CD4-positive, alpha-beta T cell treated with Interleukin-6 at 100 ng/mL for 8 hours (primary cell): Measurements from ENCODE around the gene GPC6.

ENCODE experiments used
- DNase-seq: peaks from one replicate; pipeline ENCODE4 v3.0.0-alpha.2; 2020; ENCODE audit warnings: mixed read lengths, low spot score

Gene GPC6

DNA sequence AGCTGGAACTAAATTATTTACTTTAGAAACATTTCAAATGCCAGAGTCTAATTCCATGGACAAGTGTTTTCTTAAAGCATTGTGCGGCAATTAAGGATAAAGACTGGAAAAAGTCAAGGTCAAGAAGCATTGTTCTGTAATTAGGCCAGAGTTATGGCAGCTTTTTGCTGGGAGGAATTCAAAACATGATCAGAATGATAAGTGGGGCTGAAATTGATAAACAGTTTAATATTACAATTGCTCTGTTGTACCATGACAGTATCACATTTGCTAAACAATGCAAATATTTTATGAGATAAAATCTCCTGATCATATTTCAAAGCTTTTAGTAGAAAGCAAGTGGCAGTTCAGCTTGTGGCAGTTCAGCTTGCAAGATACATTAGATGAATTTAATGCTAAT is 513.7 kb downstream of the GPC6 start:
- no peak for DNase-seq

DNA sequence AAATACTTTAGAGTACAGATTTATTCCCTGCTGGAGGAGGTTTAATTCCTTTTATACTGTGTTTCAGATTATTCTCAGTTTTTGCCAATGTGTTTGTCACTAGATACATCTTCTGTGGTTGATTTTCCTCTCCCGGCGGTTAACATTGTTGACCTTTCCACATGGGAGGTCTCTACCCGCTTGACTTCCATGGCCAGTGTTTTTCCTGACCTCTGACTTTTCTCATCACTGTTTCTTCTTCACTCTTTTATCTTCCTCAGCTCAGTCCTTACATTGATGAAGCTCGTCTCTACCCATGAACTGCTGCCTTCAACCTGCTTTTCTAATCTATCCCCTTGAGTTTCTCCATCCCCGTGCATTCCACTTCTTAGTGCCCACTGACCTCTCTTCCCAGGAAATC is 517.4 kb downstream of the GPC6 start:
- DNase-seq: no peak

DNA sequence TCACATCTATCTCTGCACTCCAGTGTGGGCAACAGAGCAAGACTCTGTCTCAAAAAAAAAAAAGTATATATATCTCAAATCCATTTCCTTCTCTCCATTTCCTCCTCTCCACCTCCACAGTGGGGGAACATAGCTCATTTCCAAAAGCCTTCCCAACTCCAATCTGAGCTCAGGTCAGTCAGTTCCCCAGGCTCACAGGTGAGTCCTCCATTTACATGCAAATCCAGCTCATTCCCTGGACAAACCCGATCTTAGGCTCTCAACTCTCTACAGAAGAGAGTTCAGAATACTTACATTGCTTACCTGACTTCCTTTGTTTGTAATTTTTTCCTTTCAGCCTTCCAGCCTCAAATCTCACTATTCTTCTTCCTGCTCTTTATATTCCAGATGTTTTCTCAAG is 518.3 kb downstream of the GPC6 start:
- no peak for DNase-seq

DNA sequence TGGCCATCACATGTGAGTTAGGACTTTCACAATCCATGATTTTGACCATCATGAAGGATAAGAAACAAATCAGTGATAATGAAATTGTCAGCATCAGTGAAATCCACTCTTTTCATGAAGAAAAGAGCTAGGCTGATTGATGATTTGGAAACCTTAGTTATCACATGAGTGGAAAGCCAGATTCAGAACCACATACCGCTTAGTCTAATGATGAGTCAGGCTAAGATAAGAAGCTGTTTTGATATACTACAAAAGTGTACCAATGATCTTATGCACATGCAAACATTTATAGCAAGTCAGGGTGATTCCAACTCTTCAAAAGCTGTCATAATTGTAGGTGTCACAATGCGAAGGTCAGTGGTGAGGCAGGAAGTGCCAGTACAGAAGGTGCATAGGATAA is 519.3 kb downstream of the GPC6 start:
- no peak for DNase-seq

DNA sequence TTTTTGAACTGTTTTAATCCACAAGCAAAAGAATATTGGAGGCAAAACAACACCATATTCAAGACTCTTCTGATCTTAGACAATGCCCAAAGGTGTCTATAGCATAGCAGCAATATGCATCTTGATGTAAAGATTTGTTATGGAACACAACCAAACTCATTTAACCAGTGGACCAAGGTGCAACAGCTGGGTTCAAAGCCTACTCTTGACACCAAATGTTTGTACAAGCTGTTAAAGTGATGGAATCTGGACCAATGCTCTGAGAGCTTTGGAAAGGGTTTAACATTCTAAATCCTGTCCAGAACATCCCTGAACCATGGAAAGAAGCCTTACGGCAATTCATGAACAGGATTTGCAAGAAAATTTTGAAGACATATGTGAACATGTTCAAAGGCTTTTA is 520.0 kb downstream of the GPC6 start:
- DNase-seq: no peak

DNA sequence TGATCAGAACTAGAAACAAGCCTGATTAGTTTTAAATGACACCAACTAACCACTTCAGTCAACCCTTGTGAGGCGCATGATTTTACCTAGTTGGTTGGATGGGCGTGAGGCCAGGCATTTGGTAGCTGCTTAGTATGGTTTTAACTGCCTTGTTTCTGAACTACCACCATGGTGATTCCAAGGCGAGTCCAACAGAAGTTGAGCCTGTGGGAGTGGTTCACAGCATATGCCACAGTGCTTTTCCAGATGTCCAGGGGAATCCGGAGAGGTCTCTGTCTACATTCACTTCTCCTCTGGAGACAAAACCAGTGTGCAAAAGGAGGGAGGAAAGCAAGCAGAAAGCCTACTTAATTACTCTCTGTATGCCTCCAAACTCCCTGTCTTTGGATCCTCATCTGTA is 524.1 kb downstream of the GPC6 start:
- no peak for DNase-seq

DNA sequence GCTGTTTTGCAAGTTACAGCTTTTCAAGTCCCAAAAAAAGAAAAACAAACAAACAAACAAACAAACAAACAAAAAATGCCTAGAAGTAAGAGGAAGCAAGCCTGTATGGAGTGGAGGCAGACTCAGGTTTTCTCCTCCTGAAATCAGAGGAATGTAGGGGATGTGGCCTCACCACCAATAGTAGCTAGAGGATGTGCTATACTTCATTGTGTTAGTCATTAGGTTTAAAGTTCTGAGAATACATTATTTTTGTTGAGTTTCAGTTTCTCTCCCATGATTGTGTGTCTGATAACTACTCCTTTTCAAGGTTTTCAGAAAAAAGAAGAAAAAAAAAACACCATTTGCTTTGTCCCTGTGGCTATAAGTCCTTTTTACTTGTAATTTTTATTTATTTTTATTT is 524.5 kb downstream of the GPC6 start:
- no peak for DNase-seq

DNA sequence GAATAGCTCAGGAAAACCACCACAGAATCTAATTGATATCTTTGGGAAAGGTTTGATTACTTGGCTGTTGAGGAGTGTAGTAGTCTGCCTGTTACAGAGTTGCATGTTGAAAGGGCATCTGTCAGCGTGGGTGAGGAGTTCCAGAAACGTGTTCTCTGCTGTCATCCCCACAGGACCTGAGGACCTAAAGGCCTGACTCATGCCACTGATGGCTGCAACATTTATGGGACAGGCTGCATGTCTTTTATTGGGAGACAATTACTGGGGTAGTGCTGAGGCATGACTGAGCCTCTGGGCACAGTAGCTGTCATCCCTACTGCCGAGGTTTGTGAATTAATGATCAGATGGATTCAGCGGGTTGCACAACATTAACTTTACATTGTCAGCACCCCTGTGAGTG is 525.9 kb downstream of the GPC6 start:
- no peak for DNase-seq

DNA sequence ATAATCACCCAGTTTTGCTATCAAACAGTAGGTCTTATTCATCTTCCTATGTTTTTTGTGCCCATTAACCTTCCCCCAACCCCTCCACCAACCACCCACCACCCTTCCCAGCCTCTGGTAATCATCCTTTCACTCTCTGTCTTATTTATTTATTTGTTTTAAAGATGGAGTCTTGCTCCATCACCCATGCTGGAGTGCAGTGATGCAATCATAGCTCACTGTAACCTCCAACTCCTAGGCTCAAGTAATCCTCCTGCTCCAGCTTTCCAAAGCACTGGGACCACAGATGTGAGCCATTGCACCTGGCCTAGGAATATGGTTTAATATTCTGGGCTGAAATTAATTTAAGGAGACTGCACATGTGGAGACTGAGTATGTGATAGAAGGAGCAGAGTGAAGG is 527.0 kb downstream of the GPC6 start:
- no peak for DNase-seq

DNA sequence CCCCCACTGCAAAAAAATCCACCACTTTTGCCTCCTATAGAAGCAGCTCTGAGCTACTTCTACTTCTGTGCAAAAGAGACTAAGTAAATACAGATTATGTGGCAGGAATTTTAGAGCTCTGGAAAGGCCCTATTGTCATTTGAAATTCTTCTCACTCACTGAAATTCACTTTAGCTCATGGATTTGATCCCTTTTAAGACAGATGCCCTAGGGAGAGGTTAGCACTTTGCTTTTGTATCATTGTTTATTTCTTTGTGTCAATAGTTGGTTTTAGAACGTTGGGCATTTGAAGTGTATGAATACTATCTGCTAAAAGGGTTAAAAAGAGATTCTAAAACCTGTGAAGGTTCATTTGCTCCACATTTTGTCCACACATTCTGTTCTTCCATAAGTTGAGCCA is 528.7 kb downstream of the GPC6 start:
- no peak for DNase-seq

DNA sequence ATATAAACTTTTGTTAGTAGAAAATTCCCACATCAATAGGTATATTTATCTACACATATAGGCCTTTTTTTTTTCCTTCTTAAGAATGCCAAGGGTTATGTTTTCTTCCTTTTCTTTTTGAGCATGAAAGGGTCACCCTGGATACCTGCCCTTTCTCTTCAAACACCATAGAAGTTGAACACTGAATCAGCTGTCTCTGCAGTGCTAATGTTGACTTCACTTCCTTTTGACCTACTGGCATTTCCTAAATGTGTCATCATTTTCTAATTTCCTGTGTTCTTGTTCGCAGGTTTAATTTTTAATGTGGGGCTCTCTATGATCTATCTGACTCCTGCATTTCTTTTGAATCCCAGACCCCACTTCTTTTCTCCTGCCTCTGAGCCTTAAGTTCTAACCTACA is 532.0 kb downstream of the GPC6 start:
- no peak for DNase-seq

DNA sequence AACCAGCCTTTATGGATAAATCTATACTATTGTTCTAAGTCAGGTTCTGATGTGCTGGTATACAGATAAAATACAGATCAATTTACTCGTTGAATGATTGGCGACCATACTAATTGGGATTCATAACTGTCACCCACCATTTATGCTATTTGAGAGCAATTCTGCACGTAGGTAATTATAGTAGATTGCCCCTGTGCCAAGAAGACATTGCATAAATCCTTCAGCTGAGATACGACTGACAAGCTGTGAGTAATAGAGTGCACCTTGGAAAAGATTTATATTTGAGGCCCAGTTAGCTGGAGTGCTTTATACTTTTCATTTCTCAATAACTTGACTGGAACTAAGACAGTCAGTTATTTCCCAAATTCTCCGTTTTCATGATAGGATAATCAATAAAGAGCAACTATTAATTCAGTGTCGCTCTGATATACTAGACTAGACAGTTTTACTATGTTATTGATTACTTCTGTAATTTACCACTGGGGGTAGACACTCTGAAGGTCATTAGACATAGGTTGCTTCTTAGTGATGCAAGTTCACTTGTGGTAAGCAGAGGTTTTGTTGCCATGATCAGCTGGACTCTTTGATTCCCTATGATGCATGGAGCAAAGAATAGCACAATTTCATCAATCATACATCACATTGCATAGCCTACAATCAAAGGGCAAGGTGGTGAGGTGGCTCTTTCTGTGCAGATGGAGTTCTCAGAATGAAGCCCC is 536.3 kb downstream of the GPC6 start:
- DNase-seq: no peak

DNA sequence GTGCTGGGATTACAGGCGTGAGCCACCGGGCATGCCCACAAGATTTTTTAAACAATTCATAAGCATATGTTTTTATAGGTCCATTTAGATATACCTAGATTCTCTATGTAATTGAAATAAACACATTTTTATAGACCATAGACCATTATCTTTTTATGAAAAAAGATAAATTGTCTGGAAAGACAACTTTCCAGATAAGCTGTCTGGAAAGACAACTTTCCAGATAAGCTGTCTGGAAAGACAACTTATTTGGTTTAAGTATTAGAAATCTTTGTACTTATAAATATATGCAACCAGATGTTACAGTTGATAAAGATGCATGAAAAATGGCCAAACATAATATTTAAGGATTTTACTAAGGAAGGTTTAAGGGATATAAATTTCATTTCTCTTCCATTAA is 538.5 kb downstream of the GPC6 start:
- DNase-seq: no peak

DNA sequence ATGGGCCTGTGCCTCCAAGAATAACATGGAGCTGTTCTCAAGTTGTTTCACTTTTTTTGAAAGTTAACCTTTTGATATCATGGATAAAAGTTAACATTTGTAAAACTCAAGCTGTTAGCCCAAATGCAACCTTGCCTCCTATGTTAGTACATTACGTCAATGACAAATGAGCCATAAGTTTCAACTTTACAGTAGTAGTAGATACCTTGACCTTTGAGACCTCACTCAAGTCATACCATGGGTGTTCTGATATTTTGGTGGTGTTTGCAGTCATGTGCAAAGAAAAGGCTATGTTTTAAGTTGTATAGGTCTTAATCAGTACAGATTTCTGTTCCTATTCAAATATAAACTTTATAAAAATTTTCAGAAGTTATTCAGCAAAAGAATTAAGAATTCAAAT is 539.2 kb downstream of the GPC6 start:
- no peak for DNase-seq

DNA sequence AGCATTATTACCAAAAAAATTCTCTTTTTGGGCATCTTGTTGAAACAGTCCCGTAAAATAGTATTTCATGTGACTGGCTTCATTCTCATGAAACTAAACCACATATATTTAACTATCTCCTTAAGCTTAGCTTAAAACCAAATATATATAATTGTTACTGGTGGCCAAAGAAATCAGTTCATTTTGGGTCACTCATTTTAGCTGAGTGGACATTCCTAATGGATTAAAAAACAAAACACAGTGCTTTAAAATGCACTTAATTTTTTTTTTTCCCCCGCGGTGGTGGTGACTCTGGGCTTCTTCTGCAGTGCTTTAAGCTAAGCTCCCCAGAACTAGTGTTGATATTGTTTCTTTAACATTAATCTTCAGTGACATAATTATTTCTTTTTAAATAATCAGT is 540.1 kb downstream of the GPC6 start:
- no peak for DNase-seq

DNA sequence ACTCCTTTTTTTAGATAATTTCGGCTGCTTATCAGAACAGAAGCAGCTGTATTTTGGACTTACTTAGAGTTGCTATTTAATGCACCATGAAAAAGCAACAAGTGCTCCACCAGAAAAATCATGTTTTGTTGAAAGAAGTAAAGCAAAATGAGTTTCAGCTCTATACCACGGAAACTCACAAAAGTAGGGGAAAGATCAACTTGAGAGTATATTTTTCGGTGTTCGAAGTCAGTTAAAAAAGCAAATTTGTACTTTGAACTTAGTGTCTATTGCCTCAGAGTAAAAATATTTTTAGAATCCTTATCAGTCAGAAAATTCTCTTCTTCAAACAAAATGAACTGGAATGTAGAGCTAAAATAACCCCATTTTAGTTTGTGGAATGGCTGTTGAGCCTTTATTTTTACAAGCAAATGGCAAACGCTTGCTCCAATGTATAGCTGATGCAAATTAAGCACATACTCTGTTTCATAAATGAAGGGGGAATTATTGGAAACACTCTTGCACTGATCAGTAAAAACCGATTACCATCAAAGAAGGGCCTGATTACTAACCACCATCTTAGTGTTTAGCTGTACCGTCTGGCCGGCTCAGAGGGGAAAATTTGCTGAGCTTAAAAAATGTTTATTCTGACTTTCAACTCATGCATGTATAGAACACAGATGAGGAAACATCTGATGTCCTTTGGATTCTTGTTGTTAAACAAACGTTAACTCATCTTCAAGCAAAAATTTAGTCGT is 540.7 kb downstream of the GPC6 start:
- no peak for DNase-seq

DNA sequence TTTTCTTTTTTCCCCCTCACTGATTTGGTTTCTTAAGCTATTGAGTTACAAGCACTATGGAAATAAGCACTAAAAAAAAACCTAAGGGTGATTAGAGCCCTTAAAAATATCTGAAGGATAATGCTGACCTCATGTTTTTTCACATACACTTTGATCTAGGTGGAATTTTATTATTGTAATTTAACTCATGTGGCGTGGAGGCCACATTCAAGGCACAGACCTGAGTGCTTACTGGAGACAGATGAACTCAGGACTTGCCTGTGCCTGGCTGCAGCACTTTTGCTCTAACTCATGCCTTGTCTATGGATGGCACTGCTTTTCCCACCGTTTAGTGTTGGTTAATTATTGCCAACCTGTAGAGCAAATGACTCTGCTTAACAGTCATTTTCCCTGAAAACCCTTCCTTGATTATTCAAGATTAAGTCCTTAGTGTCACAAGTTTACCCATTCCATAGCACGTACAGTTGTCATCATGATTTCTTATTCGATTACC is 541.4 kb downstream of the GPC6 start:
- no peak for DNase-seq

DNA sequence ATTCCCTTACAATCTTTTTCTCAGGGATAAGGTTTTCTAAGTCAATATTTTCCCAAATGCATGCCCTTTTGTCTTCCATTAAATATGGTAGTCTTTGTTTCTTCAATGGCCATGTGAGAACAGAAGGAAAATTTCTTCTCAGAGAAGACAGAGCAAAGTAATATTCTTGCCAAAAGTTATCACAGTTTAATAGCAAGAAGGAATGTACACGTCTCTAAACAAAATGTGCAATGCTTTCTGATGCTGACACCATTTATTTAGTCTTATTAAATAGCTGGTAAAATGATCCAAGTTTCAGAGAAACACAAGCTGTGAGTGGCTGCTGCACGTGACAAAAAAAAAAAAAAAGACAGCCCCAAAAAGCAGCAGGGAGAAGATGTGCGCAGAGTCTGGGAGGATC is 542.5 kb downstream of the GPC6 start:
- DNase-seq: no peak

DNA sequence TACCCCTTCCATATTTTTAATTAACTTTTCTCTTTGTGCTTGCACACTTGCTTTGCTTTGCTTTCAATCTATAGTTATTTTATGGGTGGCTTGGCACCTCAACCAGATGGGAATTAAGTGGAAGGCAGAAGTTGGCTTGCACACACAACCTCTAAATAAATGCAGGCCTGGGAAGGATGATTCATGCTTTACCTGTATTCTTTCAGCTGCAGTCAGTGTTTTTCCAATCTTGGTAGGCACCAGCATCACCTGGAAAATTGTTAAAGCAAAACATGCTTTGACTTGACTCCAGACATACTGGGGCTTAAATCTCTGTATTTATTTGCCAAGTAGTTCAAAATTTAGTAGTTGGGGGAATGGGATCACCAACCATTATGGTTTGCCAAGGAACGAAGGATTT is 543.0 kb downstream of the GPC6 start:
- DNase-seq: no peak

DNA sequence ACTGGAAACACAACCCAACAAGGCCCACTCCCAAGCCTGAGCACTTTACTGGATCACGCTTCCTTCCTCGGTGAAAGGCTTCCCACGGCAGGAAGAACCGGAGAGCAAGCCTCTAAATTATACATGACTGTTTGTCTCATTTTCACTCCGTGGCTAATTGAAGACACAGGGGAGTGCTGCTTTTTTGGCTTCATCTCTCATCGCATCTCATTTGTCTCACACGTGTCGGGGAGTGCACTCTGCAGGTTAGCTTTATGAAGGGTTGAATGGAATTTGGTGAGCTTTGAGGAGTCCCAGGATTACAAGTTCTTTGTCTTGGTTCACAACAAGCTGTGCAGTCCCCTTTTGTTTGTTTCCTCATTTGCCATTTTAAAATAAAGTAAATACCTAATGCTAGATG is 544.6 kb downstream of the GPC6 start:
- DNase-seq: no peak

DNA sequence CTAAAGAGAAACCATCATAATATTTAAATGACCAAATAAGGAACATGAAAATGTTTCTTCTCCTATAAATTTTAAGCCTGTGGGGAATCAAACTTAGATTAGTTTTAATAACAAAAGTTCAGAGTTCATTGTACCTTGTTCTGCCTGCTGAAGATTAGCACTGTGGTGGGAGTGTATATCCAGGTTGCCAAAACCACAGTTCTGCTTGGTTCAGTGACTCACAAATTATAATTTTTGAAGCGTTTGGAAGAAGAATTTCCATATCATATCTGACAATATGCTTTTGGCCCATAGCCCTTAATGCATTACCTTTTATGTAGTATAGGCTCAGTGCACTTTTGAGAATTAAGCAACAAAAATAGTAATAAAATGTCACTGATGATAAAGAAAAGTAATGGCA is 545.2 kb downstream of the GPC6 start:
- no peak for DNase-seq

DNA sequence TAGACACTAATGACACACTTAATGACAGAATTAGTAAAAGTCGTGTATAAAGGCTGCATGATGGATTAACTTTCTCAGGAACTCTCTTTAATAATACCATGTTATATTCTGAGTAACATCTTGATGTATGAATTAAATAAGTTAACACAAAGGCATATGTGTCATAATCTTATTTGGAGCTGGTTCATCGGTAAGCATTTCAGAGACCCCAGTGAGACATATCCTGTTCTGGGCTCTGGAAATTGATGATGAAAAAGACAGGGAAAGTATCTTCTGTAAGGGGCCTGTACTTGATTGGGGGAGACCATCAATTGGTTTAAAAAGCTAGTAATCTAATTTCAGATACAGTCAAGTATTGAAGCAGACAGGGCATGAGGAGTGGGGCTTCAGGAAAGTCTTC is 547.9 kb downstream of the GPC6 start:
- DNase-seq: no peak

DNA sequence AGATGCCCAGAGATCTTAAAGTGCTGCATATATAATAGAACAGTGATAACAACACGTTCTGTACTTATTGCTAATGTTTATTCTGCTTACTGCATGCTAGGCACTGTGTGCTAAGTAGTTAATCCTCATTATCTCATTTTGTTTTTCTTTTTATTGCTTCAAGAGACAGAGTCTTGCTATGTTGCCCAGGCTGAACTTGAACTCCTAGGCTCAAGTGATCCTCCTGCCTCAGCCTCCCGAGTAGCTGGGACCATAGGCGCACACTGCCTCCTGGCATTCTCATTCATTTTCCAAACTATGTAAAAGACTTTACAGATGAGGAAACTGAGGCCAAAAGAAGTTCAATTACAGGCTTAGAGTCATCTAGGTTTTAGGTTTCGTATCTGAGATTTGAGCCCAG is 548.4 kb downstream of the GPC6 start:
- DNase-seq: no peak
